ENCODE results near the gene CDK5RAP3.

GRCh38 chr17:48024149-48025039 lies 53.5 kb downstream of the CDK5RAP3 start:
- TF ChIP-seq FOXP2 (optimal IDR thresholded peaks at IDR 0.05; ENCODE audit: borderline replicate concordance, extremely low read depth, extremely low read length, insufficient read depth): no peak
- TF ChIP-seq POLR2AphosphoS5 (IDR thresholded peaks at IDR 0.05; ENCODE audit: low read depth, low read length): no peak
- no peak for TF ChIP-seq REST (IDR thresholded peaks at IDR 0.05; ENCODE audit: insufficient read depth in 1 of 2, low read depth in 2 of 2, low read length in 2 of 2)
